NCI-H82 (cell line): ENCODE results near the gene NTM.

ENCODE experiments used
- DNase-seq: peaks from one replicate; lab custom pipeline; 2025; lab: John Stamatoyannopoulos, UW

NTM gene

GRCh38 chr11:131644204-131644795 is 273.9 kb downstream of the NTM start:
- no peak for DNase-seq

- DNase-seq, result no peak
These were observed 274.8 kb downstream of the NTM start for GRCh38 chr11:131645237-131645636.

- DNase-seq, result peak; percentile 38
These were observed 279.4 kb downstream of the NTM start for GRCh38 chr11:131649856-131650255.

- no peak for DNase-seq
These were observed 281.8 kb downstream of the NTM start for GRCh38 chr11:131652231-131652630.

GRCh38 chr11:131653260-131653659 is 282.8 kb downstream of the NTM start:
- no peak for DNase-seq

GRCh38 chr11:131654849-131655248 is 284.4 kb downstream of the NTM start:
- DNase-seq, result no peak

- no peak for DNase-seq
These were observed 285.9 kb downstream of the NTM start for GRCh38 chr11:131656179-131656838.

GRCh38 chr11:131656839-131657211 is 286.4 kb downstream of the NTM start:
- DNase-seq, result no peak

GRCh38 chr11:131658414-131658813 is 288.0 kb downstream of the NTM start:
- no peak for DNase-seq

GRCh38 chr11:131658952-131659351 is 288.5 kb downstream of the NTM start:
- DNase-seq, result no peak

- no peak for DNase-seq
These were observed 289.5 kb downstream of the NTM start for GRCh38 chr11:131659931-131660330.

GRCh38 chr11:131661132-131661531 is 290.7 kb downstream of the NTM start:
- no peak for DNase-seq

GRCh38 chr11:131662317-131662972 is 292.0 kb downstream of the NTM start:
- DNase-seq, result peak; percentile 55

- no peak for DNase-seq
These were observed 292.6 kb downstream of the NTM start for GRCh38 chr11:131662993-131663392.

GRCh38 chr11:131663405-131664200 is 293.2 kb downstream of the NTM start:
- no peak for DNase-seq

- DNase-seq, result no peak
These were observed 293.9 kb downstream of the NTM start for GRCh38 chr11:131664293-131664692.

GRCh38 chr11:131664816-131665215 is 294.4 kb downstream of the NTM start:
- DNase-seq, result no peak

GRCh38 chr11:131665344-131665968 is 295.0 kb downstream of the NTM start:
- DNase-seq, result no peak

- DNase-seq, result no peak
These were observed 295.6 kb downstream of the NTM start for GRCh38 chr11:131666006-131666405.

- DNase-seq, result no peak
These were observed 296.2 kb downstream of the NTM start for GRCh38 chr11:131666617-131667016.

GRCh38 chr11:131667566-131667965 is 297.2 kb downstream of the NTM start:
- no peak for DNase-seq
